Measurements from ENCODE around the gene LRCH1. TPM values are rescaled to one million over a fixed set of nuclear protein-coding genes. Genes with fewer than 3 reads are reported as not detected.

Gene LRCH1
- total RNA-seq, 4 donors from 2014 or later: 42.7 to 66.0 (median 53.1) TPM

- Histone ChIP-seq H3K4me3 (peak overlapping the region; percentile 19 to 38 (median 32)), H3K4me1 (peaks cover 43 to 78% (median 70%) of the 10 kb centered on the region in 4 donors), H3K27ac (replicated peaks in 1 of 4) (peak overlapping the region; percentile 77 to 84 (median 78)), H3K9me3 (no peaks in the 10 kb centered on the region), H3K27me3 (no peaks in the 10 kb centered on the region), H3K36me3 (no peaks in the 10 kb centered on the region)
- no peak for DNase-seq (ENCODE audit: extremely low spot score)
- intact Hi-C loops (cut with DNase I): no loop called here
- 28% methylated on average over 8 of the region's 8 CpGs for WGBS
- TF ChIP-seq EP300 (IDR thresholded peaks at IDR 0.05): no peak
- TF ChIP-seq POLR2AphosphoS5 (IDR thresholded peaks at IDR 0.05): no peak
- TF ChIP-seq, protein P1, sequence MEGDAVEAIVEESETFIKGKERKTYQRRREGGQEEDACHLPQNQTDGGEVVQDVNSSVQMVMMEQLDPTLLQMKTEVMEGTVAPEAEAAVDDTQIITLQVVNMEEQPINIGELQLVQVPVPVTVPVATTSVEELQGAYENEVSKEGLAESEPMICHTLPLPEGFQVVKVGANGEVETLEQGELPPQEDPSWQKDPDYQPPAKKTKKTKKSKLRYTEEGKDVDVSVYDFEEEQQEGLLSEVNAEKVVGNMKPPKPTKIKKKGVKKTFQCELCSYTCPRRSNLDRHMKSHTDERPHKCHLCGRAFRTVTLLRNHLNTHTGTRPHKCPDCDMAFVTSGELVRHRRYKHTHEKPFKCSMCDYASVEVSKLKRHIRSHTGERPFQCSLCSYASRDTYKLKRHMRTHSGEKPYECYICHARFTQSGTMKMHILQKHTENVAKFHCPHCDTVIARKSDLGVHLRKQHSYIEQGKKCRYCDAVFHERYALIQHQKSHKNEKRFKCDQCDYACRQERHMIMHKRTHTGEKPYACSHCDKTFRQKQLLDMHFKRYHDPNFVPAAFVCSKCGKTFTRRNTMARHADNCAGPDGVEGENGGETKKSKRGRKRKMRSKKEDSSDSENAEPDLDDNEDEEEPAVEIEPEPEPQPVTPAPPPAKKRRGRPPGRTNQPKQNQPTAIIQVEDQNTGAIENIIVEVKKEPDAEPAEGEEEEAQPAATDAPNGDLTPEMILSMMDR (IDR thresholded peaks at IDR 0.05): no peak
- no peak for TF ChIP-seq POLR2A (IDR thresholded peaks at IDR 0.05; ENCODE audit: low read depth)
These were observed 63.0 kb downstream of the LRCH1 start for GRCh38 chr13:46615888-46616531.

- WGBS: 53% methylated on average over 8 of the region's 8 CpGs
- H3K9me3 ChIP-seq: no peaks in the 10 kb centered on the region
- no peak for TF ChIP-seq EP300 (IDR thresholded peaks at IDR 0.05)
- no peak for TF ChIP-seq POLR2A (IDR thresholded peaks at IDR 0.05; ENCODE audit: low read depth)
- TF ChIP-seq, protein P1 (IDR thresholded peaks at IDR 0.05): no peak
- no peak for TF ChIP-seq POLR2AphosphoS5 (IDR thresholded peaks at IDR 0.05)
- peak overlapping the region; percentile 77 to 84 (median 78) for H3K27ac ChIP-seq (replicated peaks in 1 of 4)
- DNase-seq (ENCODE audit: extremely low spot score): no peak
- no peaks in the 10 kb centered on the region for H3K27me3 ChIP-seq
- H3K4me1 ChIP-seq: peaks cover 55 to 90% (median 82%) of the 10 kb centered on the region in 4 donors
- no peaks in the 10 kb centered on the region for H3K36me3 ChIP-seq
- intact Hi-C loops (cut with DNase I): no loop called here
- H3K4me3 ChIP-seq: no peak overlapping the region
These were observed 64.3 kb downstream of the LRCH1 start for GRCh38 chr13:46617229-46617721.

- Histone ChIP-seq H3K4me1 (peaks cover 62 to 96% (median 88%) of the 10 kb centered on the region in 4 donors), H3K9me3 (no peaks in the 10 kb centered on the region), H3K4me3 (no peak overlapping the region), H3K36me3 (no peaks in the 10 kb centered on the region), H3K27me3 (no peaks in the 10 kb centered on the region), H3K27ac (replicated peaks in 1 of 4) (peak overlapping the region; percentile 77 to 84 (median 78))
- WGBS: 97% methylated on average over 5 of the region's 5 CpGs
- TF ChIP-seq POLR2AphosphoS5 (IDR thresholded peaks at IDR 0.05): no peak
- TF ChIP-seq, protein P1 (IDR thresholded peaks at IDR 0.05): no peak
- TF ChIP-seq POLR2A (IDR thresholded peaks at IDR 0.05; ENCODE audit: low read depth): no peak
- TF ChIP-seq EP300 (IDR thresholded peaks at IDR 0.05): no peak
- no peak for DNase-seq (ENCODE audit: extremely low spot score)
- intact Hi-C loops (cut with DNase I): no loop called here
These were observed 64.9 kb downstream of the LRCH1 start for GRCh38 chr13:46617885-46618284.

GRCh38 chr13:46618694-46619254 lies 65.8 kb downstream of the LRCH1 start:
- Histone ChIP-seq H3K36me3 (no peaks in the 10 kb centered on the region), H3K27me3 (no peaks in the 10 kb centered on the region), H3K9me3 (no peaks in the 10 kb centered on the region), H3K4me3 (no peak overlapping the region), H3K27ac (replicated peaks in 1 of 4) (peak overlapping the region in 2 of 4 donors; percentile 6 to 9), H3K4me1 (peaks cover 70 to 98% (median 94%) of the 10 kb centered on the region in 4 donors)
- TF ChIP-seq POLR2A (IDR thresholded peaks at IDR 0.05; ENCODE audit: low read depth): no peak
- TF ChIP-seq, protein P1 (IDR thresholded peaks at IDR 0.05): no peak
- TF ChIP-seq EP300 (IDR thresholded peaks at IDR 0.05): no peak
- TF ChIP-seq POLR2AphosphoS5 (IDR thresholded peaks at IDR 0.05): no peak
- DNase-seq (ENCODE audit: extremely low spot score): no peak
- intact Hi-C loops (cut with DNase I): no loop called here
- 67% methylated on average over 3 of the region's 3 CpGs for WGBS

Measured in esophagus muscularis mucosa (tissue), 4 donors.